ENCODE measurements around the gene CGB5. TPM values are rescaled to one million over a fixed set of nuclear protein-coding genes. Genes with fewer than 3 reads are reported as not detected.
"Not testable (repeated sequence)": the region's sequence is repeated elsewhere in the genome, so short reads cannot be mapped to it uniquely, and the experiment has no call there.

The CGB5 gene
- total RNA-seq, 2 experiments from 2014 or later = not detected

- H3K27ac Mint-ChIP-seq; H3K4me1 Mint-ChIP-seq; H3K27me3 Mint-ChIP-seq; H3K4me3 Mint-ChIP-seq; H3K36me3 Mint-ChIP-seq; ATAC-seq (ENCODE audit: low read depth); POLR2A ChIA-PET; H3K9me3 Mint-ChIP-seq; DNase-seq: not testable (repeated sequence)
These were observed 15.0 kb upstream of the CGB5 start for GRCh38 chr19:49028686-49029085.

- H3K4me1 Mint-ChIP-seq; H3K4me3 Mint-ChIP-seq; H3K27ac Mint-ChIP-seq; DNase-seq; H3K36me3 Mint-ChIP-seq; ATAC-seq (ENCODE audit: low read depth); H3K27me3 Mint-ChIP-seq; H3K9me3 Mint-ChIP-seq; POLR2A ChIA-PET: not testable (repeated sequence)
These were observed 13.9 kb upstream of the CGB5 start for GRCh38 chr19:49029749-49030148.

GRCh38 chr19:49030323-49030722, 13.3 kb upstream of the CGB5 start:
- H3K27ac Mint-ChIP-seq; ATAC-seq (ENCODE audit: low read depth); DNase-seq; H3K27me3 Mint-ChIP-seq; POLR2A ChIA-PET; H3K4me1 Mint-ChIP-seq; H3K36me3 Mint-ChIP-seq; H3K4me3 Mint-ChIP-seq; H3K9me3 Mint-ChIP-seq: not testable (repeated sequence)

GRCh38 chr19:49031642-49032301, 11.9 kb upstream of the CGB5 start, which contains the start of gene CGB2:
Gene CGB2 (plus strand): TSS chr19:49031890. CDS start chr19:49032096, 206 bp downstream.
- H3K9me3 Mint-ChIP-seq, H3K4me1 Mint-ChIP-seq, H3K36me3 Mint-ChIP-seq, POLR2A ChIA-PET, H3K27me3 Mint-ChIP-seq, H3K27ac Mint-ChIP-seq: not testable (repeated sequence)
- peak; percentile 64 for DNase-seq
- peak within 1 kb of the TSS; percentile 53 for H3K4me3 Mint-ChIP-seq
- ATAC-seq (ENCODE audit: low read depth) = peak; percentile 75

- DNase-seq = peak; percentile 50
- H3K27me3 Mint-ChIP-seq, H3K27ac Mint-ChIP-seq, H3K36me3 Mint-ChIP-seq, H3K9me3 Mint-ChIP-seq, H3K4me1 Mint-ChIP-seq, H3K4me3 Mint-ChIP-seq, POLR2A ChIA-PET: not testable (repeated sequence)
- peak; percentile 36 for ATAC-seq (ENCODE audit: low read depth)
These were observed 6.8 kb upstream of the CGB5 start, which contains the start of gene CGB1 for GRCh38 chr19:49036815-49037214. Gene CGB1 (minus strand): TSS chr19:49036895. CDS start chr19:49036711, 184 bp downstream.

GRCh38 chr19:49038111-49038510, 5.5 kb upstream of the CGB5 start:
- H3K27ac Mint-ChIP-seq; H3K4me1 Mint-ChIP-seq; POLR2A ChIA-PET; H3K9me3 Mint-ChIP-seq; H3K36me3 Mint-ChIP-seq; DNase-seq; H3K27me3 Mint-ChIP-seq; H3K4me3 Mint-ChIP-seq; ATAC-seq (ENCODE audit: low read depth): not testable (repeated sequence)

- H3K27me3 Mint-ChIP-seq; ATAC-seq (ENCODE audit: low read depth); H3K9me3 Mint-ChIP-seq; DNase-seq; POLR2A ChIA-PET; H3K27ac Mint-ChIP-seq; H3K4me1 Mint-ChIP-seq; H3K36me3 Mint-ChIP-seq; H3K4me3 Mint-ChIP-seq: not testable (repeated sequence)
These were observed 4.9 kb upstream of the CGB5 start for GRCh38 chr19:49038557-49039276.

- H3K27ac Mint-ChIP-seq; POLR2A ChIA-PET; H3K4me1 Mint-ChIP-seq; ATAC-seq (ENCODE audit: low read depth); H3K36me3 Mint-ChIP-seq; DNase-seq; H3K4me3 Mint-ChIP-seq; H3K27me3 Mint-ChIP-seq; H3K9me3 Mint-ChIP-seq: not testable (repeated sequence)
These were observed 3.9 kb upstream of the CGB5 start for GRCh38 chr19:49039736-49040135.

- H3K27me3 Mint-ChIP-seq = peaks cover 3% of the 10 kb centered on the region
- no peaks in the 10 kb centered on the region for H3K36me3 Mint-ChIP-seq
- H3K4me3 Mint-ChIP-seq = no peak overlapping the region
- POLR2A ChIA-PET = no interaction called here
- H3K9me3 Mint-ChIP-seq = no peaks in the 10 kb centered on the region
- H3K27ac Mint-ChIP-seq = no peak overlapping the region
- DNase-seq (no peak), ATAC-seq (ENCODE audit: low read depth) (no peak)
- no peaks in the 10 kb centered on the region for H3K4me1 Mint-ChIP-seq
These were observed 1.5 kb upstream of the CGB5 start for GRCh38 chr19:49042177-49042576.

GRCh38 chr19:49042666-49043065, 982 bp upstream of the CGB5 start:
- H3K4me3 Mint-ChIP-seq; H3K27ac Mint-ChIP-seq; H3K4me1 Mint-ChIP-seq; H3K9me3 Mint-ChIP-seq; ATAC-seq (ENCODE audit: low read depth); DNase-seq; H3K27me3 Mint-ChIP-seq; H3K36me3 Mint-ChIP-seq; POLR2A ChIA-PET: not testable (repeated sequence)

GRCh38 chr19:49049011-49049410, 5.4 kb downstream of the CGB5 start, which contains the start of gene CGB8:
Gene CGB8 (minus strand): TSS chr19:49049111. CDS start chr19:49048739, 372 bp downstream.
- H3K4me3 Mint-ChIP-seq; H3K27ac Mint-ChIP-seq; H3K4me1 Mint-ChIP-seq; ATAC-seq (ENCODE audit: low read depth); H3K27me3 Mint-ChIP-seq; H3K9me3 Mint-ChIP-seq; DNase-seq; POLR2A ChIA-PET; H3K36me3 Mint-ChIP-seq: not testable (repeated sequence)

GRCh38 chr19:49049834-49050233, 6.2 kb downstream of the CGB5 start:
- H3K36me3 Mint-ChIP-seq; DNase-seq; H3K4me3 Mint-ChIP-seq; H3K27ac Mint-ChIP-seq; ATAC-seq (ENCODE audit: low read depth); H3K4me1 Mint-ChIP-seq; POLR2A ChIA-PET; H3K27me3 Mint-ChIP-seq; H3K9me3 Mint-ChIP-seq: not testable (repeated sequence)

GRCh38 chr19:49050376-49051033, 6.9 kb downstream of the CGB5 start:
- H3K27ac Mint-ChIP-seq; H3K36me3 Mint-ChIP-seq; H3K9me3 Mint-ChIP-seq; H3K4me1 Mint-ChIP-seq; H3K4me3 Mint-ChIP-seq; DNase-seq; H3K27me3 Mint-ChIP-seq; ATAC-seq (ENCODE audit: low read depth); POLR2A ChIA-PET: not testable (repeated sequence)

Measured in activated naive CD8-positive, alpha-beta T cell treated with anti-CD3 and anti-CD28 coated beads, Interleukin-2, amount 10 ng/mL, durations not matched to agents 7 days and 5 days (primary cell).